ENCODE results near the gene ADCY5.

The ADCY5 gene

GRCh38 chr3:123283657-123284398 is 165.1 kb downstream of the ADCY5 start:
- Histone ChIP-seq H3K4me2 (ENCODE audit: low read length) (no peak overlapping the region), H3K56ac (ENCODE audit: low read length) (no peak overlapping the region), H2BK15ac (replicated peaks; ENCODE audit: low read depth) (no peak overlapping the region), H3K4me3 (ENCODE audit: low read length) (no peak overlapping the region), H4K8ac (ENCODE audit: low read depth, low read length) (no peak overlapping the region), H3K4me1 (ENCODE audit: control insufficient read depth, low read depth, low read length) (no peaks in the 10 kb centered on the region), H2BK5ac (ENCODE audit: low read length) (no peak overlapping the region), H3K23ac (ENCODE audit: low read length) (no peak overlapping the region), H4K5ac (ENCODE audit: low read length) (no peak overlapping the region), H3K18ac (ENCODE audit: low read length) (no peak overlapping the region), H3K36me3 (ENCODE audit: control insufficient read depth, insufficient read depth, low read length) (no peaks in the 10 kb centered on the region), H2AK5ac (ENCODE audit: low read length) (no peak overlapping the region), H2BK120ac (ENCODE audit: low read depth, low read length) (no peak overlapping the region), H3K4ac (ENCODE audit: low read depth, low read length) (no peak overlapping the region), H3K27ac (ENCODE audit: low read depth, low read length) (no peak overlapping the region), H3K27me3 (ENCODE audit: insufficient read depth, low read length, poor library complexity) (no peaks in the 10 kb centered on the region), H3K79me2 (ENCODE audit: control insufficient read depth, insufficient read depth, low read length) (no peaks in the 10 kb centered on the region), H3K9ac (ENCODE audit: low read length) (no peak overlapping the region), H3K79me1 (ENCODE audit: low read length) (no peaks in the 10 kb centered on the region)
- no CpG with 5 or more reads among the region's 17 CpGs for WGBS (ENCODE audit: extremely low coverage, insufficient coverage, low lambda C conversion rate)
- DNase-seq = no peak

- Histone ChIP-seq H3K4me3 (ENCODE audit: low read length) (no peak overlapping the region), H3K18ac (ENCODE audit: low read length) (no peak overlapping the region), H3K4ac (ENCODE audit: low read depth, low read length) (no peak overlapping the region), H2BK120ac (ENCODE audit: low read depth, low read length) (no peak overlapping the region), H4K5ac (ENCODE audit: low read length) (no peak overlapping the region), H2AK5ac (ENCODE audit: low read length) (no peak overlapping the region), H3K79me2 (ENCODE audit: control insufficient read depth, insufficient read depth, low read length) (no peaks in the 10 kb centered on the region), H3K4me1 (ENCODE audit: control insufficient read depth, low read depth, low read length) (no peaks in the 10 kb centered on the region), H3K56ac (ENCODE audit: low read length) (no peak overlapping the region), H2BK5ac (ENCODE audit: low read length) (no peak overlapping the region), H3K79me1 (ENCODE audit: low read length) (no peaks in the 10 kb centered on the region), H3K27ac (ENCODE audit: low read depth, low read length) (no peak overlapping the region), H3K36me3 (ENCODE audit: control insufficient read depth, insufficient read depth, low read length) (no peaks in the 10 kb centered on the region), H2BK15ac (replicated peaks; ENCODE audit: low read depth) (no peak overlapping the region), H4K8ac (ENCODE audit: low read depth, low read length) (no peak overlapping the region), H3K23ac (ENCODE audit: low read length) (no peak overlapping the region), H3K4me2 (ENCODE audit: low read length) (no peak overlapping the region), H3K9ac (ENCODE audit: low read length) (no peak overlapping the region), H3K27me3 (ENCODE audit: insufficient read depth, low read length, poor library complexity) (no peaks in the 10 kb centered on the region)
- no CpG with 5 or more reads among the region's 9 CpGs for WGBS (ENCODE audit: extremely low coverage, insufficient coverage, low lambda C conversion rate)
- DNase-seq = no peak
These were observed 165.8 kb downstream of the ADCY5 start for GRCh38 chr3:123283074-123283473.

DNA sequence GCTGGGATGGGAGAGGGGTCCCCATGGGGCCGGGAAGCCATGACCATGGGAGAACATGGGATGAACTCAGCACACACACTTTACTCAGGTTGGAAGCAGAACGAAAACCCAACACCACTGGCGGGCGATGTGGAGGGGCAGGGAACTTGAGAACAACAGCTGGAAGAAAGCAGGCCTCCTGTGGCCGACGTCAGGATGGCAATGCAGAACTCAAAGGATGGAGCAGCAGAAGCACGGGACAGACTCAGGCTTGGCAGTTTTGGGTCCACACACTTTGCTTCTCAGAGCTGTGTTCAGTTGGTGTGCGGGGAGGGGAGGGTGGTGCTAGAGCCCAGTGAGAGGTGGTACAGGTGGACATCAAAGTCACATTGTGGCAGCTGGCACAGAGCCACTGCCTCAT is 166.4 kb downstream of the ADCY5 start:
- no CpG with 5 or more reads among the region's 8 CpGs for WGBS (ENCODE audit: extremely low coverage, insufficient coverage, low lambda C conversion rate)

DNA sequence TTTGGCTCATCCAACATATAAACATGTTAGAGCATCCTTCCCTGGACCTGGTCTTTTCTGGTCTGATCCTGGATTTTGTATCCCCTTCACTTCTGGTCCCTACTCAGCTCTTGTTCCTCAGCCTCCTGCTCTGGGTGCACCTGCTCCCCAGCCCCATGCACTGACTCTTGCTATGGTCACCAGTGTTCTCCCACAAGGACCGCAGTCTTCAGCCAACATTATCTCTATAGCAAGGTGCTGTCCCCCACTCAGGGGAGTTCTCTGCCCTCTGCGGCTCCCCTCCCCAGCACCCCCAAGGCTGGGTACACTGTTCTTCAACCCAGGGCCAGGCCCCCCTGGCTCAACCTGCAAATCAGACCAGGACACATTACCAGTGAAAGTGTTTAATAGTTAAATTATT is 167.0 kb downstream of the ADCY5 start:
- Histone ChIP-seq H3K27ac (ENCODE audit: low read depth, low read length) (no peak overlapping the region), H3K79me1 (ENCODE audit: low read length) (no peaks in the 10 kb centered on the region), H3K4ac (ENCODE audit: low read depth, low read length) (no peak overlapping the region), H2BK15ac (replicated peaks; ENCODE audit: low read depth) (no peak overlapping the region), H3K56ac (ENCODE audit: low read length) (no peak overlapping the region), H2BK120ac (ENCODE audit: low read depth, low read length) (no peak overlapping the region), H3K18ac (ENCODE audit: low read length) (no peak overlapping the region), H3K79me2 (ENCODE audit: control insufficient read depth, insufficient read depth, low read length) (no peaks in the 10 kb centered on the region), H3K27me3 (ENCODE audit: insufficient read depth, low read length, poor library complexity) (no peaks in the 10 kb centered on the region), H3K23ac (ENCODE audit: low read length) (no peak overlapping the region), H3K4me3 (ENCODE audit: low read length) (no peak overlapping the region), H3K9ac (ENCODE audit: low read length) (no peak overlapping the region), H4K8ac (ENCODE audit: low read depth, low read length) (no peak overlapping the region), H4K5ac (ENCODE audit: low read length) (no peak overlapping the region), H2AK5ac (ENCODE audit: low read length) (no peak overlapping the region), H3K4me2 (ENCODE audit: low read length) (no peak overlapping the region), H3K4me1 (ENCODE audit: control insufficient read depth, low read depth, low read length) (no peaks in the 10 kb centered on the region), H2BK5ac (ENCODE audit: low read length) (no peak overlapping the region), H3K36me3 (ENCODE audit: control insufficient read depth, insufficient read depth, low read length) (no peaks in the 10 kb centered on the region)
- no CpG with 5 or more reads among the region's 2 CpGs for WGBS (ENCODE audit: extremely low coverage, insufficient coverage, low lambda C conversion rate)
- DNase-seq = no peak

More for the DNA sequence above, 166.4 kb downstream of the ADCY5 start:
- H2BK5ac ChIP-seq (ENCODE audit: low read length) = no peak overlapping the region
- H3K56ac ChIP-seq (ENCODE audit: low read length) = no peak overlapping the region
- no peak overlapping the region for H3K4ac ChIP-seq (ENCODE audit: low read depth, low read length)
- no peak overlapping the region for H3K18ac ChIP-seq (ENCODE audit: low read length)
- H4K8ac ChIP-seq (ENCODE audit: low read depth, low read length) = no peak overlapping the region
- H3K4me3 ChIP-seq (ENCODE audit: low read length) = no peak overlapping the region
- no peak overlapping the region for H2AK5ac ChIP-seq (ENCODE audit: low read length)
- no peak for DNase-seq
- no peak overlapping the region for H4K5ac ChIP-seq (ENCODE audit: low read length)
- H3K23ac ChIP-seq (ENCODE audit: low read length) = no peak overlapping the region
- no peaks in the 10 kb centered on the region for H3K79me2 ChIP-seq (ENCODE audit: control insufficient read depth, insufficient read depth, low read length)
- no peak overlapping the region for H2BK15ac ChIP-seq (replicated peaks; ENCODE audit: low read depth)
- no peaks in the 10 kb centered on the region for H3K36me3 ChIP-seq (ENCODE audit: control insufficient read depth, insufficient read depth, low read length)
- H3K4me2 ChIP-seq (ENCODE audit: low read length) = no peak overlapping the region
- H3K27ac ChIP-seq (ENCODE audit: low read depth, low read length) = no peak overlapping the region
- no peaks in the 10 kb centered on the region for H3K4me1 ChIP-seq (ENCODE audit: control insufficient read depth, low read depth, low read length)
- no peak overlapping the region for H3K9ac ChIP-seq (ENCODE audit: low read length)
- H2BK120ac ChIP-seq (ENCODE audit: low read depth, low read length) = no peak overlapping the region
- no peaks in the 10 kb centered on the region for H3K27me3 ChIP-seq (ENCODE audit: insufficient read depth, low read length, poor library complexity)
- no peaks in the 10 kb centered on the region for H3K79me1 ChIP-seq (ENCODE audit: low read length)

DNA sequence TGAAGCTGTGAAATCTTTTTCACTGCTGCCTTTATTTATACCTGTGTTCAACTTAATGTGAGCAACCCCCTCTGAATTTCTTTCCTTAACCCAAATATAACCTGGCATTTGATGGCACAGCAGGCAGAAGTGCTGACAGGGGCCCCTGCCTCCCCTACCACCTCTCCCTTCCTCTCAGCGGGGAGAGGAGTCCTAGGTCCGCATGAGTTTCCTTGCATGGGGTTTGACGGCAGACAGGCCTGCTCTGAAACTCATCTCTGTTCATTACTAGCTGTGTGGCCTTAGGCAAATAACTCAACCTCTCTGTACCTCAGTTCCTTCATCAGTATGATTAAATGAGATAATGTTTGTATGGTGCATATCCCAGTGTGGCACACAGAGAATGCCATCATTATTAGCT is 167.5 kb downstream of the ADCY5 start:
- DNase-seq = no peak
- no peak overlapping the region for H3K4me3 ChIP-seq (ENCODE audit: low read length)

DNA sequence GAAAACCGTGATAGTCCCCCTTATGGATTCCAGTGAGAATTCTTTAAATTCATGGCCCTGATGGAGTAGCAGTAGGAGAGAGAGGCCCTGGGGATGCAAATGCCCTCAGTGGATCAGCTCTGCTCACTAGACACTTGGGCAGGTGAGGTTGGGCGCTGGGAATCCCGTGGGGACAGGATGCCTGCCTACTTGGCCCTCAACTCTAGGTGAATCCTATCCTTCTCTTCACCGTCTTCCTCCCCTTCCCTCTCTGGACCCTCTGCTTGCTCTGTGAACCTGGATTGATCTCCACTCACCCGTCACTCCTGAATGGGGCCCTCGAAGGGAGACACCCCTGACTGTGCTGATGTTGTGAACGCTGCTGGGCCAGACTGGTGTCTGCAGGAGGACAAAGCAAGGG is 169.8 kb downstream of the ADCY5 start:
- Histone ChIP-seq H2BK5ac (ENCODE audit: low read length) (no peak overlapping the region), H3K4me2 (ENCODE audit: low read length) (no peak overlapping the region), H4K5ac (ENCODE audit: low read length) (no peak overlapping the region), H2BK15ac (replicated peaks; ENCODE audit: low read depth) (no peak overlapping the region), H3K36me3 (ENCODE audit: control insufficient read depth, insufficient read depth, low read length) (no peaks in the 10 kb centered on the region), H2AK5ac (ENCODE audit: low read length) (no peak overlapping the region), H2BK120ac (ENCODE audit: low read depth, low read length) (no peak overlapping the region), H4K8ac (ENCODE audit: low read depth, low read length) (no peak overlapping the region), H3K4ac (ENCODE audit: low read depth, low read length) (no peak overlapping the region), H3K79me2 (ENCODE audit: control insufficient read depth, insufficient read depth, low read length) (no peaks in the 10 kb centered on the region), H3K56ac (ENCODE audit: low read length) (no peak overlapping the region), H3K27me3 (ENCODE audit: insufficient read depth, low read length, poor library complexity) (no peaks in the 10 kb centered on the region), H3K9ac (ENCODE audit: low read length) (no peak overlapping the region), H3K23ac (ENCODE audit: low read length) (no peak overlapping the region), H3K4me1 (ENCODE audit: control insufficient read depth, low read depth, low read length) (no peaks in the 10 kb centered on the region), H3K4me3 (ENCODE audit: low read length) (no peak overlapping the region), H3K18ac (ENCODE audit: low read length) (no peak overlapping the region), H3K27ac (ENCODE audit: low read depth, low read length) (no peak overlapping the region), H3K79me1 (ENCODE audit: low read length) (no peaks in the 10 kb centered on the region)
- WGBS (ENCODE audit: extremely low coverage, insufficient coverage, low lambda C conversion rate) = no CpG with 5 or more reads among the region's 7 CpGs
- no peak for DNase-seq

More for the DNA sequence above, 167.5 kb downstream of the ADCY5 start:
- Histone ChIP-seq H4K8ac (ENCODE audit: low read depth, low read length) (no peak overlapping the region), H3K4ac (ENCODE audit: low read depth, low read length) (no peak overlapping the region), H3K4me2 (ENCODE audit: low read length) (no peak overlapping the region), H3K36me3 (ENCODE audit: control insufficient read depth, insufficient read depth, low read length) (no peaks in the 10 kb centered on the region), H3K4me1 (ENCODE audit: control insufficient read depth, low read depth, low read length) (no peaks in the 10 kb centered on the region), H3K18ac (ENCODE audit: low read length) (no peak overlapping the region), H3K56ac (ENCODE audit: low read length) (no peak overlapping the region), H2AK5ac (ENCODE audit: low read length) (no peak overlapping the region), H3K27ac (ENCODE audit: low read depth, low read length) (no peak overlapping the region), H3K9ac (ENCODE audit: low read length) (no peak overlapping the region), H3K79me1 (ENCODE audit: low read length) (no peaks in the 10 kb centered on the region), H2BK120ac (ENCODE audit: low read depth, low read length) (no peak overlapping the region), H3K23ac (ENCODE audit: low read length) (no peak overlapping the region), H3K27me3 (ENCODE audit: insufficient read depth, low read length, poor library complexity) (no peaks in the 10 kb centered on the region), H2BK5ac (ENCODE audit: low read length) (no peak overlapping the region), H2BK15ac (replicated peaks; ENCODE audit: low read depth) (no peak overlapping the region), H3K79me2 (ENCODE audit: control insufficient read depth, insufficient read depth, low read length) (no peaks in the 10 kb centered on the region), H4K5ac (ENCODE audit: low read length) (no peak overlapping the region)
- no CpG with 5 or more reads among the region's 3 CpGs for WGBS (ENCODE audit: extremely low coverage, insufficient coverage, low lambda C conversion rate)
